IMR-90 (cell line): ENCODE data around the gene KBTBD8. TPM values are rescaled to one million over a fixed set of nuclear protein-coding genes. Genes with fewer than 3 reads are reported as not detected.

ENCODE experiments used
- ATAC-seq: fragments of 200-7000 bp; cut with Tn5 transposase; 2 replicates; pipeline ENCODE4 v1.9.1; 2020; ENCODE audit warnings: low read depth, mild to moderate bottlenecking, moderate library complexity
- BruUV-seq: library from RNA; stranded (reverse); fragments of 400-500 nt; replicated peaks from 2 replicates; lab custom pipeline; 2021; lab: Mats Ljungman, UMichigan
- CTCF ChIA-PET: fragments of 300-600 bp; formaldehyde crosslinking; extraction: SDS; loops from one replicate; lab custom pipeline; 2021; ENCODE audit warnings: antibody characterized with exemption; lab: Yijun Ruan, JAX
- POLR2A ChIA-PET: fragments of 300-600 bp; sonication (Branson Sonifier 250); formaldehyde crosslinking; loops from one replicate; lab custom pipeline; 2022; ENCODE audit warnings: antibody characterized with exemption; ENCODE audit not compliant: unreplicated experiment; lab: Charles Lee
- DNase-seq: peaks from one replicate; pipeline ENCODE4 v3.0.0; 2013
- H2AFZ ChIP-seq: replicated peaks from 2 replicates; pipeline ENCODE3; 2013; ENCODE audit warnings: low read length, mild to moderate bottlenecking; ENCODE audit not compliant: poor library complexity
- H2AK5ac ChIP-seq: 2 replicates; pipeline ENCODE4 v1.6.1; 2013; ENCODE audit warnings: low read depth, low read length, inconsistent platforms
- H2AK9ac ChIP-seq: replicated peaks from 2 replicates; pipeline ENCODE3; 2013; ENCODE audit warnings: mild to moderate bottlenecking, low read depth, low read length, moderate library complexity; ENCODE audit not compliant: poor library complexity
- H2BK120ac ChIP-seq: 2 replicates; pipeline ENCODE4 v1.6.1; 2013; ENCODE audit warnings: low read depth, low read length, inconsistent platforms
- H2BK15ac ChIP-seq: 3 replicates; pipeline ENCODE4 v1.6.1; 2013; ENCODE audit warnings: low read depth, low read length, inconsistent platforms
- H2BK20ac ChIP-seq: 2 replicates; pipeline ENCODE4 v1.6.1; 2013; ENCODE audit warnings: low read depth, mild to moderate bottlenecking, inconsistent platforms, low read length, moderate library complexity
- H2BK5ac ChIP-seq: 2 replicates; pipeline ENCODE4 v1.6.1; 2013; ENCODE audit warnings: mild to moderate bottlenecking, low read depth, low read length, inconsistent platforms; ENCODE audit not compliant: poor library complexity, severe bottlenecking
- H3K14ac ChIP-seq: replicated peaks from 2 replicates; pipeline ENCODE4 v1.6.1; 2013; ENCODE audit warnings: low read depth, low read length, inconsistent platforms
- H3K18ac ChIP-seq: 2 replicates; pipeline ENCODE4 v1.6.1; 2013; ENCODE audit warnings: low read depth, low read length, control low read depth
- H3K23ac ChIP-seq: 2 replicates; pipeline ENCODE4 v1.6.1; 2013; ENCODE audit warnings: low read depth, low read length, inconsistent platforms
- H3K27ac ChIP-seq: 2 replicates; pipeline ENCODE4 v1.5.1; 2013; ENCODE audit warnings: mild to moderate bottlenecking, control low read depth, low read length; ENCODE audit not compliant: insufficient read depth
- H3K27me3 ChIP-seq: 2 replicates; pipeline ENCODE4 v1.6.1; 2013; ENCODE audit warnings: low read length; ENCODE audit not compliant: control insufficient read depth, insufficient read depth
- H3K36me3 ChIP-seq: 2 replicates; pipeline ENCODE4 v1.6.1; 2013; ENCODE audit warnings: low read length, mixed read lengths; ENCODE audit not compliant: control insufficient read depth, insufficient read depth
- H3K4ac ChIP-seq: 2 replicates; pipeline ENCODE4 v1.6.1; 2013; ENCODE audit warnings: low read depth, low read length, inconsistent platforms
- H3K4me1 ChIP-seq: 2 replicates; pipeline ENCODE4 v1.6.1; 2013; ENCODE audit warnings: low read length, mixed read lengths; ENCODE audit not compliant: control insufficient read depth, insufficient read depth
- H3K4me2 ChIP-seq: 2 replicates; pipeline ENCODE4 v1.6.1; 2013; ENCODE audit warnings: low read depth, mild to moderate bottlenecking, control low read depth, low read length, moderate library complexity
- H3K4me3 ChIP-seq: 2 replicates; pipeline ENCODE4 v1.5.1; 2013; ENCODE audit warnings: low read depth, mild to moderate bottlenecking, control low read depth, low read length, moderate library complexity; ENCODE audit not compliant: insufficient read depth
- H3K56ac ChIP-seq: 2 replicates; pipeline ENCODE4 v1.6.1; 2013; ENCODE audit warnings: low read length, inconsistent platforms; ENCODE audit not compliant: insufficient read depth; ENCODE audit errors: extremely low read depth
- H3K79me1 ChIP-seq, 2 experiments: 2 replicates each; pipeline ENCODE4 v1.6.1; 2013; ENCODE audit warnings: low read length in 2 of 2, inconsistent platforms in 1 of 2, low read depth in 1 of 2
- H3K9ac ChIP-seq: 2 replicates; pipeline ENCODE4 v1.6.1; 2013; ENCODE audit warnings: low read depth, low read length, control low read depth
- H3K9me1 ChIP-seq: 2 replicates; pipeline ENCODE4 v1.6.1; 2013; ENCODE audit warnings: low read length, inconsistent platforms; ENCODE audit not compliant: insufficient read depth
- H3K9me3 ChIP-seq: 2 replicates; pipeline ENCODE4 v1.6.1; 2013; ENCODE audit warnings: low read length; ENCODE audit not compliant: control insufficient read depth, insufficient read depth
- H4K20me1 ChIP-seq: 2 replicates; pipeline ENCODE4 v1.6.1; 2013; ENCODE audit warnings: low read length, inconsistent platforms; ENCODE audit not compliant: insufficient read depth
- H4K5ac ChIP-seq: 2 replicates; pipeline ENCODE4 v1.6.1; 2013; ENCODE audit warnings: mild to moderate bottlenecking, low read depth, low read length, control low read depth
- H4K8ac ChIP-seq, 2 experiments: 2 replicates each; pipeline ENCODE4 v1.6.1; 2013; ENCODE audit warnings: low read depth in 2 of 2, low read length in 2 of 2, control low read depth in 1 of 2, inconsistent platforms in 1 of 2
- H4K91ac ChIP-seq: 2 replicates; pipeline ENCODE4 v1.6.1; 2013; ENCODE audit warnings: low read depth, low read length, inconsistent platforms; ENCODE audit not compliant: insufficient read depth
- BHLHE40 ChIP-seq: fragments of 150-350 bp; IDR thresholded peaks from 2 replicates; pipeline ENCODE4 v1.6.1; 2016; ENCODE audit warnings: mild to moderate bottlenecking, low read depth, low read length
- CEBPB ChIP-seq: IDR thresholded peaks from 2 replicates; pipeline ENCODE4 v1.6.1; 2012; ENCODE audit warnings: low read depth, low read length, improper control_type of control experiment
- CHD1 ChIP-seq: IDR thresholded peaks from 2 replicates; pipeline ENCODE4 v1.6.1; 2012; ENCODE audit warnings: low read depth, low read length, improper control_type of control experiment
- FOS ChIP-seq: fragments of 150-350 bp; IDR thresholded peaks from 2 replicates; pipeline ENCODE4 v1.6.1; 2016; ENCODE audit warnings: low read depth, low read length
- MAFK ChIP-seq: IDR thresholded peaks from 2 replicates; pipeline ENCODE4 v1.6.1; 2012; ENCODE audit warnings: low read depth, low read length, improper control_type of control experiment
- MAZ ChIP-seq: IDR thresholded peaks from 2 replicates; pipeline ENCODE4 v1.6.1; 2012; ENCODE audit warnings: low read depth, mild to moderate bottlenecking, low read length, improper control_type of control experiment, moderate library complexity, borderline replicate concordance
- MXI1 ChIP-seq: IDR thresholded peaks from 2 replicates; pipeline ENCODE4 v1.6.1; 2012; ENCODE audit warnings: low read depth, mild to moderate bottlenecking, low read length, moderate library complexity, borderline replicate concordance
- NFE2L2 ChIP-seq: fragments of 150-350 bp; IDR thresholded peaks from 2 replicates; pipeline ENCODE4 v1.6.1; 2016; ENCODE audit warnings: low read depth, mild to moderate bottlenecking, low read length
- POLR2A ChIP-seq: IDR thresholded peaks from 2 replicates; pipeline ENCODE4 v1.6.1; 2012; ENCODE audit warnings: mild to moderate bottlenecking, low read depth, low read length
- RAD21 ChIP-seq: IDR thresholded peaks from 2 replicates; pipeline ENCODE4 v1.6.1; 2012; ENCODE audit warnings: low read length, improper control_type of control experiment
- RCOR1 ChIP-seq: IDR thresholded peaks from 2 replicates; pipeline ENCODE4 v1.6.1; 2012; ENCODE audit warnings: mild to moderate bottlenecking, low read length, improper control_type of control experiment; ENCODE audit not compliant: insufficient replicate concordance
- RFX5 ChIP-seq: IDR thresholded peaks from 2 replicates; pipeline ENCODE4 v1.8.0; 2012; ENCODE audit warnings: low read depth, mild to moderate bottlenecking, low read length, moderate library complexity
- SMC3 ChIP-seq: fragments of 150-350 bp; IDR thresholded peaks from 2 replicates; pipeline ENCODE4 v1.6.1; 2016; ENCODE audit warnings: low read depth, mild to moderate bottlenecking, antibody characterized with exemption, low read length, moderate library complexity
- WGBS, 2 experiments: methylation state at CpG; one replicate each; pipeline versions ENCODE4 v1.1.5 to v1.1.7; 2013; ENCODE audit warnings: missing lambda C conversion rate in 2 of 2; ENCODE audit not compliant: insufficient read length in 1 of 2; ENCODE audit errors: extremely low coverage in 2 of 2; 5-methylcytosine and 5-hydroxymethylcytosine counted together
- dilution Hi-C: fragments of 300-500 bp; cut with HindIII; formaldehyde crosslinking; loops from one replicate; pipeline ENCODE4 v1.14.3; 2018; ENCODE audit warnings: low sequenced_read_pairs; ENCODE audit not compliant: unreplicated experiment
- in situ Hi-C: fragments of 300-500 bp; cut with MboI; formaldehyde crosslinking; loops from 3 replicates; pipeline ENCODE4 v1.14.3; 2019; ENCODE audit warnings: low sequenced_read_pairs, inconsistent platforms, mixed read lengths
- intact Hi-C: fragments of 100-400 bp; cut with micrococcal nuclease; formaldehyde crosslinking; loops from 2 replicates; pipeline ENCODE4 v1.10.0; 2022
- polyA plus RNA-seq, 3 experiments: library from polyadenylated mRNA; depleted of rRNA; stranded (reverse); fragments of >200 nt; gene quantifications; 2 replicates each; pipeline ENCODE4 v1.2.3, GENCODE V29; 2012; ENCODE audit warnings: low replicate concordance in 1 of 3
- total RNA-seq: library from RNA; depleted of rRNA; stranded (reverse); fragments of >200 nt; gene quantifications from 2 replicates; pipeline ENCODE4 v1.2.3, GENCODE V29; 2012
- TF ChIP-seq, protein P1 (sequence below): fragments of 150-350 bp; IDR thresholded peaks from 2 replicates; pipeline ENCODE4 v1.6.1; 2017; ENCODE audit warnings: mild to moderate bottlenecking, antibody characterized with exemption, low read length, low read depth
- TF ChIP-seq, protein P2 (sequence below): fragments of 150-350 bp; IDR thresholded peaks from 2 replicates; pipeline ENCODE4 v1.6.1; 2016; ENCODE audit warnings: low read depth, mild to moderate bottlenecking, low read length, moderate library complexity, borderline replicate concordance
- TF ChIP-seq, protein P3 (sequence below): conservative IDR thresholded peaks from 2 replicates; pipeline ENCODE4 v1.5.1; 2012; ENCODE audit warnings: mild to moderate bottlenecking, low read depth, low read length, improper control_type of control experiment

KBTBD8 gene
- total and polyA plus RNA-seq, 2 of the 4 experiments (the other 2 are of a cell fraction): 1.5 to 8.6 TPM

DNA sequence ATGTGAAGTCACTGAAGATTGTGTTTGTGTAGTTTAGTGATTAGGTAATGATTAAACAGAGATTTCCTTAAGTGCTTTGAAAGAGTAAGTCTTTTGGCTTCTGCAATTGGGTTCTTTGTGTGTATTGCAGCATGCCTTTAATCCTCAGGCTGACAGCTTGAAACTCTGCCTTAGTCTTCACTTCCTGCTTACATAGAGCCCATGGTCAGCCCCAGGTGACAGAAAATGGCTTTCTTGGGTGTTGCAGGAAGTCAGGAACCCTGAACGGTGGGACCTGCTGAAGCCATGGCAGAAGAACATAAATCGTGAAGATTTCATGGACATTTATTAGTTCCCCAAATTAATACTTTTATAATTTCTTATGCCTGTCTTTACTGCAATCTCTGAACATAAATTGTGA lies 61.3 kb downstream of the KBTBD8 start:
- Histone ChIP-seq H4K8ac (no peak overlapping the region), H3K9me3 (peaks cover 2% of the 10 kb centered on the region; the same call in 1 of the 2 replicates), H2BK5ac (no peak overlapping the region), H3K9ac (no peak overlapping the region), H2AFZ (no peak overlapping the region), H2BK20ac (no peak overlapping the region), H2BK15ac (no peak overlapping the region), H3K27ac (no peak overlapping the region), H3K4me3 (no peak overlapping the region), H3K14ac (no peak overlapping the region), H4K5ac (no peak overlapping the region), H3K27me3 (peaks cover 2% of the 10 kb centered on the region), H3K18ac (no peak overlapping the region), H4K91ac (no peak overlapping the region), H3K79me1 (no peaks in the 10 kb centered on the region), H3K4ac (no peak overlapping the region), H2AK5ac (no peak overlapping the region), H2AK9ac (no peak overlapping the region), H2BK120ac (no peak overlapping the region), H3K23ac (no peak overlapping the region), H3K56ac (no peak overlapping the region), H3K36me3 (no peaks in the 10 kb centered on the region), H3K4me1 (no peaks in the 10 kb centered on the region), H3K9me1 (no peaks in the 10 kb centered on the region), H4K20me1 (no peaks in the 10 kb centered on the region), H3K4me2 (no peak overlapping the region)
- WGBS, 2 experiments: no CpG with 5 or more reads among the region's 2 CpGs
- dilution Hi-C loops (no loop called here), intact Hi-C loops (no loop called here), in situ Hi-C loops (no loop called here)
- POLR2A ChIA-PET: no interaction called here
- TF ChIP-seq NFE2L2 (no peak), MAFK (no peak), RCOR1 (no peak), CEBPB (no peak), CHD1 (no peak), MAZ (no peak), POLR2A (no peak), BHLHE40 (no peak), FOS (no peak), RFX5 (no peak), RAD21 (no peak), MXI1 (no peak), SMC3 (no peak)
- TF ChIP-seq, protein P1, sequence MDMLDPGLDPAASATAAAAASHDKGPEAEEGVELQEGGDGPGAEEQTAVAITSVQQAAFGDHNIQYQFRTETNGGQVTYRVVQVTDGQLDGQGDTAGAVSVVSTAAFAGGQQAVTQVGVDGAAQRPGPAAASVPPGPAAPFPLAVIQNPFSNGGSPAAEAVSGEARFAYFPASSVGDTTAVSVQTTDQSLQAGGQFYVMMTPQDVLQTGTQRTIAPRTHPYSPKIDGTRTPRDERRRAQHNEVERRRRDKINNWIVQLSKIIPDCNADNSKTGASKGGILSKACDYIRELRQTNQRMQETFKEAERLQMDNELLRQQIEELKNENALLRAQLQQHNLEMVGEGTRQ: no peak
- TF ChIP-seq, protein P2, sequence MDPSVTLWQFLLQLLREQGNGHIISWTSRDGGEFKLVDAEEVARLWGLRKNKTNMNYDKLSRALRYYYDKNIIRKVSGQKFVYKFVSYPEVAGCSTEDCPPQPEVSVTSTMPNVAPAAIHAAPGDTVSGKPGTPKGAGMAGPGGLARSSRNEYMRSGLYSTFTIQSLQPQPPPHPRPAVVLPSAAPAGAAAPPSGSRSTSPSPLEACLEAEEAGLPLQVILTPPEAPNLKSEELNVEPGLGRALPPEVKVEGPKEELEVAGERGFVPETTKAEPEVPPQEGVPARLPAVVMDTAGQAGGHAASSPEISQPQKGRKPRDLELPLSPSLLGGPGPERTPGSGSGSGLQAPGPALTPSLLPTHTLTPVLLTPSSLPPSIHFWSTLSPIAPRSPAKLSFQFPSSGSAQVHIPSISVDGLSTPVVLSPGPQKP: no peak
- TF ChIP-seq, protein P3, sequence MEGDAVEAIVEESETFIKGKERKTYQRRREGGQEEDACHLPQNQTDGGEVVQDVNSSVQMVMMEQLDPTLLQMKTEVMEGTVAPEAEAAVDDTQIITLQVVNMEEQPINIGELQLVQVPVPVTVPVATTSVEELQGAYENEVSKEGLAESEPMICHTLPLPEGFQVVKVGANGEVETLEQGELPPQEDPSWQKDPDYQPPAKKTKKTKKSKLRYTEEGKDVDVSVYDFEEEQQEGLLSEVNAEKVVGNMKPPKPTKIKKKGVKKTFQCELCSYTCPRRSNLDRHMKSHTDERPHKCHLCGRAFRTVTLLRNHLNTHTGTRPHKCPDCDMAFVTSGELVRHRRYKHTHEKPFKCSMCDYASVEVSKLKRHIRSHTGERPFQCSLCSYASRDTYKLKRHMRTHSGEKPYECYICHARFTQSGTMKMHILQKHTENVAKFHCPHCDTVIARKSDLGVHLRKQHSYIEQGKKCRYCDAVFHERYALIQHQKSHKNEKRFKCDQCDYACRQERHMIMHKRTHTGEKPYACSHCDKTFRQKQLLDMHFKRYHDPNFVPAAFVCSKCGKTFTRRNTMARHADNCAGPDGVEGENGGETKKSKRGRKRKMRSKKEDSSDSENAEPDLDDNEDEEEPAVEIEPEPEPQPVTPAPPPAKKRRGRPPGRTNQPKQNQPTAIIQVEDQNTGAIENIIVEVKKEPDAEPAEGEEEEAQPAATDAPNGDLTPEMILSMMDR: no peak
- BruUV-seq: no TSS peak
- DNase-seq (no peak), ATAC-seq (no peak)
- CTCF ChIA-PET: no interaction called here
